Erythroblast (primary cell): ENCODE results near the gene CEBPG.

Source experiments
- GATA1 ChIP-seq: IDR thresholded peaks from 2 replicates; pipeline ENCODE4 v1.6.1; 2011; ENCODE audit warnings: low read depth, mild to moderate bottlenecking, control low read depth, low read length, moderate library complexity
- POLR2A ChIP-seq: IDR thresholded peaks from 2 replicates; pipeline ENCODE4 v1.6.1; 2011; ENCODE audit warnings: mild to moderate bottlenecking, low read length

GRCh38 chr19:33421368-33421767, 47.9 kb downstream of the CEBPG start:
- TF ChIP-seq POLR2A: no peak
- TF ChIP-seq GATA1: no peak
